ENCODE measurements around the gene VSIG10.
A peak's percentile ranks its signal among the peaks of the same experiment; 100 is the strongest.
"Not testable (repeated sequence)": the region's sequence is repeated elsewhere in the genome, so short reads cannot be mapped to it uniquely, and the experiment has no call there.

VSIG10 gene

DNA sequence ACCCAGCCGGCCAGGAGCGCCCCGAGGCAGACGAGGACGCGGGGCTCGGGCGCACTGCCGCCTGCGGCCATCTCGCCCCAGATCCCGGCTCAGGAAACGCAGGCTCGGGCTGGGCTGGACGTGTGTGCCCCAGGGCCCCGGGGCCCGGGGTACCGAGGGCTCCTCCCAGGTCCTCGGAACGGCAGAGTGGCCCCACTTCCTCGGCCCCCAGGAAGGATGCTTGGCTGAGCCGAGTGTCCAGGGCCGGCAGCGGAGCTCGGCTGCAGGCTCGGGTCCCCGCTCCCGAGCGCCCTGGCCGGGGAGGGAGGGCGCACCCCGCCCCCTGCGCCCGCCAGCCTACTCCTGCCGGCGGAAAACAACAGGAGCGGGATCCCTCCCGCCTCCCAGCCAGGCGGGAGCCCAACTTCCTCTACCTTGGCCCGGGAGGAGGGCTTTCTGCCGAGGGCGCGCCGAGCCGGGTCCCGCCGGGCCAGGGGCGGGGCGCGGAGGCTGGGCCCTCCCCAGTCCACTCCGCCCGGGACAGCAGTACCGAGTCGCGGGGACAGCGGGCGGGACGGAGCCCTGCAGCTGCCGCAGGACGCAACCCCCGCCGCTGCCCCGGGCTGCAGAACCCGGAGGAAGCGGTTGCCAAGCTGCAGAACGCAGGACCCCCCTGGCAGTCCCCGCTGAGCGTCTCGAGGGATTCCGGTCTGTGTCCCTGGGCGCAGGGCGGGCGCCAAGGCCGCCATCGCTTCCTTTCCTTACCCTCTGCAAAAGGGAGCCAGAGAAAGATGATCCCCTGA lies at the start of gene VSIG10:
Gene VSIG10, minus strand, starts transcription at position 411 of the 782 bp plus-strand sequence. Its CDS starts 340 bp downstream, at position 71.
- DNase-seq, result peak; percentile 71

- DNase-seq, result no peak
Measured at GRCh38 chr12:118151755-118152154, 47.9 kb upstream of the VSIG10 start.

DNA sequence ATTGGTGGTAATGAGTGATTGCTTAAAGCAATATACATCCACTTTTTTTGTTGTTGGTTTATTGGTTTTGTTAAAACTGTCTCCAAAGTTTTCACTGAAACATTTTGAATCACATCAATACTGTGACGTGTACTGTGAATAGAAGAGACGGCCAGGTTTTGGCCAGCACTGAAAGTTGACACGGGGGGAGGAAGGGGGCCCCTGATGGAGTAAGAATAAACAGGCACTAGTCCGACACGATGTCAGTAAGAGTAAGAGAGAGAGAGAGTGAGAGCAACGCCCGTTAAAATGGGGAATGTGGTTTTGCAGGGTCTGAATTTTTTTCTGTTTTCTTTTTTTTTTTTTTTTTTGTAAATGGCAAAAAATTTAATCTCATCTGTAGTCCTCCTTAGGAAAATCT lies 46.8 kb upstream of the VSIG10 start:
- DNase-seq, result no peak

GRCh38 chr12:118148287-118148686 lies 44.5 kb upstream of the VSIG10 start:
- no peak for DNase-seq

GRCh38 chr12:118145798-118146156 lies 42.0 kb upstream of the VSIG10 start:
- no peak for DNase-seq

DNA sequence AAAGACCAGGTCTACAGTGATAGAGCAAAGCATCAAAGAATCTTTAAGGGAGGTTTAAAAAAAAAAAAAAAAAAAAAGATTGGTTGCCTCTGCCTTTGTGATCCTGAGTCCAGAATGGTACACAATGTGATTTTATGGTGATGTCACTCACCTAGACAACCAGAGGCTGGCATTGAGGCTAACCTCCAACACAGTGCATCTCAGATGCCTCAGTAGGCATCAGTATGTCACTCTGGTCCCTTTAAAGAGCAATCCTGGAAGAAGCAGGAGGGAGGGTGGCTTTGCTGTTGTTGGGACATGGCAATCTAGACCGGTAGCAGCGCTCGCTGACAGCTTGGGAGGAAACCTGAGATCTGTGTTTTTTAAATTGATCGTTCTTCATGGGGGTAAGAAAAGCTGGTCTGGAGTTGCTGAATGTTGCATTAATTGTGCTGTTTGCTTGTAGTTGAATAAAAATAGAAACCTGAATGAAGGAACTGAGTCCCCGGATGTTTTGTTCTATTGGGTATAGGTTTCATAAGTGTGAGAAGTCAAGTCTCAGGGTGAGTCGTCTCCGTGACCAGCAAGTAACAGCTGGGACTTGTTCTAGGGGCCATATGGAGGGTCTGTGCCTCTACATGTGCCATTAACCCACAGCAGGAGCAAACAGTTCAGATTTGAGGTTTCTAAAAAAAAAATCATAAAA lies 41.4 kb upstream of the VSIG10 start:
- DNase-seq, result no peak

- no peak for DNase-seq
Measured at GRCh38 chr12:118144499-118144898, 40.7 kb upstream of the VSIG10 start.

DNA sequence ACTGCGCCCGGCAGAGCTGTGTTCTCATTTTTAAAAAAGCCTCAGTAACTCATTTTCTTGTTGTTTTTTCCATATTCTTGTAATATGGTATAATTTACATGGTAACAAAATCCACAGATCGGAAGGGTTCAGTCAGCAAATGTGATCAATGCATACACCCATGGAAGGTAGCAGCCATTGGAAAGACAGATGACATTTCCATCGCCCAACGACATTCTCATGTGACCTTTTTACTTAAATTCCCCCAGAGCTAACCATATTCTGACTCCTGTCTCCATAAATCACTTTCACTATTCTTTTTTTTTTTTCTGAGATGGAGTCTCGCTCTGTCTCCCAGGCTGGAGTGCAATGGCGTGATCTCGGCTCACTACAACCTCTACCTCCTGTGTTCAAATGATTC lies 37.0 kb upstream of the VSIG10 start:
- DNase-seq, result no peak

DNA sequence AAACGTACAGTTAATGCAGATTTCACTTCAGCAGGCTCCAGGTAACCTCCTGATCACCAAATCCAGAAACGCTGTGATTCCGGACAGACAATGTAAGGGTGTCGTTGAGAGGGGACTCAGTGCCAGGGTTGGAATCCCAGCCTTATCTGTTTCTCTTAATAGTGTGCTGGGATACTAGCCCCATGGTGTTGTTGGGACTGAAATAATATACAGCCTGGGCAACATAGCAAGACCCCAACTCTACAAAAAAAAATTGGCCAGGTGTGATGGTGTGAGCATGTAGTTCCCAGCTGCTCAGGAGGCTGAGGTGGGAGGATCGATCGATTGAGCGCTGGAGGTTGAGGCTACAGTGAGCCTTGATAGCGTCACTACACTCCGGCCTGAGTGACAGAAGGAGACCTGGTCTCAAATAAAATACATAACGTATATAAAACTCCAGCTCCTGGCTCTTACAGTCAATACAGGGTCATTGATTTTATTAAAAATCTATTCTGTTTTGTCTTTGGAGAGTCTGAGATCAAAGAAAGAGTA lies 33.4 kb upstream of the VSIG10 start:
- DNase-seq, result no peak

DNA sequence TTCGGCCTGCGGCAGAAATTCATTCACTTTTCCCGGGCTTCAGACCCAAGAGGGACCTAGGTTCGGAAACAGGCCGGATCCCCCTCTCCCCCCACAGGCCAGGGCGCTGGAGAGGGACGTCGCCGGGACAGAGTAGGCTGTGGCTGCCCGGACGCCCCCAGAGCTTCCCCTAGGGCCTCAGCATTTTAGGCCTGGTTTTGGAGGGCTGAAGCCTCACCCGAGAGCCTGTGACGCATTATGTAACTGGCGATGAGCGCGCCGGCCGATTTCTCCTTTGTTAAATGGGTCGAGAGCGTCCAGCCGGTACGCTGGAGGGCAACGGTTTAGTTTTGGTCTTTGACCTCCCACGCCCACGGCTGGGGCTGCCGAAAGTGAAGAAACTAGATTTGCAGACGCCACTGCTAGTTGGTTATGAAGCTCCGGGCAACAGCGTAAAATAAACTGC lies 32.8 kb upstream of the VSIG10 start:
- DNase-seq, result peak; percentile 3

DNA sequence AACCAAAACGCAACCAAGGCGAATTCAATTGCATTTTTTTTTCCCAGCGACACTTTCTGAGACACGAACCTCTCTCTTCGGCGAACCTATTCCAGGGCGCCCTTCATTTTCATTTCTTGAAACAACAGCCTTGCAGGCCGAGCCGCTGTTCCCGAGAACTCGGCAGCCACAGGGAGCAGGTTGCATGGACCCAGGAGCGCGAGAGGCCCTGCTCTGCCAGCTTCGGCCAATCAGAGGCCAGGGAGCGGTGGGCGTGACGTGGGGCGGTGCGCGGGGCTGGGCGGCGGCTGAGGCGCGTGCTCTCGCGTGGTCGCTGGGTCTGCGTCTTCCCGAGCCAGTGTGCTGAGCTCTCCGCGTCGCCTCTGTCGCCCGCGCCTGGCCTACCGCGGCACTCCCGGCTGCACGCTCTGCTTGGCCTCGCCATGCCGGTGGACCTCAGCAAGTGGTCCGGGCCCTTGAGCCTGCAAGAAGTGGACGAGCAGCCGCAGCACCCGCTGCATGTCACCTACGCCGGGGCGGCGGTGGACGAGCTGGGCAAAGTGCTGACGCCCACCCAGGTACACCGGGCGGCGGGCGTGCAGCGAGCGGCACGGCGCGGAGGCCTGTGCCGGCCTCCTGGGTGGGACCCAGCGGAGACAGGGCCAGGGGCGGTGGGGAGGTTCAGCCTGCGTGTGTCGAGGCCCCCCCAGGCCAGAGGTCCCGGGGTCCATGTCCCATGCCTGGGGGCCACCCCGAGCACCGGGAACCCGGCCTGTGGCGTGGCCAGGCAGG lies 32.2 kb upstream of the VSIG10 start, which contains the start of gene PEBP1:
Gene PEBP1, plus strand, starts transcription at position 337 of the 771 bp plus-strand sequence. Its CDS starts 86 bp downstream, at position 423.
- peak; percentile 89 for DNase-seq

GRCh38 chr12:118129436-118129835 lies 25.6 kb upstream of the VSIG10 start:
- DNase-seq, result not testable (repeated sequence)

DNA sequence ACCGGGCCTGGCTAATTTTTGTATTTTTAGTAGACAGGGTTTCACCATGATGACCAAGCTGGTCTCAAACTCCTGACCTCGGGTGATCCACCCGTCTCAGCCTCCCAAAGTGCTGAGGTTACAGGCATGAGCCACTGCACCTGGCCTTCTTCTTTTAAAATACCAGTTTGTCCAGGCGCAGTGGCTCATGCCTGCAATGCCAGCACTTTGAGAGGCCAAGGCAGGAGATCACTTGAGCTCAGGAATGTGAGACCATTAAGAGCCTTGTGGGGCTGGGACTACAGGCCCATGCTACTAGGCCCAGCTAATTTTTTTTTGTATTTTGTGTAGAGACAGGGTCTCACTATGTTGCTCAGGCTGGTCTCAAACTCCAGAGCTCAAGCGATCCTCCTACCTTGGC lies 24.1 kb upstream of the VSIG10 start:
- DNase-seq, result no peak

- DNase-seq, result no peak
Measured at GRCh38 chr12:118126119-118126757, 22.4 kb upstream of the VSIG10 start.

DNA sequence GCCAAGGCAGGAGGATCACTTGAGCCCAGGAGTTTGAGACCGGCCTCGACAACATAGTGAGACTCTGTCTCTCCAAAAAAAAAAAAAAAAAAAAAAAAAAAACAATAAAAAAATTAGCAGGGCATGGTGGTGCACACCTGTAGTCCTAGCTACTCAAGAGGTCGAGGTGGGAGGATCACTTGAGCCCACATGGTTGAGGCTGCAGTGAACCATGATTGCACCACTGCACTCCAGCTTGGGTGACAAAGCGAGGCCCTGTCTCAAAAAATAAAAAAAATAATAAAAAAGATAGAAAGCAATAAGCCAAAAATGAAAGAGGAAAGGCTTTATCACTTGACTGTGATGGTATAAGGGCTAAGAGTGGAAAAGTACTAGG lies 21.9 kb upstream of the VSIG10 start:
- DNase-seq, result no peak

- no peak for DNase-seq
Measured at GRCh38 chr12:118124333-118124874, 20.6 kb upstream of the VSIG10 start.

GRCh38 chr12:118122264-118122663 lies 18.5 kb upstream of the VSIG10 start:
- no peak for DNase-seq

DNA sequence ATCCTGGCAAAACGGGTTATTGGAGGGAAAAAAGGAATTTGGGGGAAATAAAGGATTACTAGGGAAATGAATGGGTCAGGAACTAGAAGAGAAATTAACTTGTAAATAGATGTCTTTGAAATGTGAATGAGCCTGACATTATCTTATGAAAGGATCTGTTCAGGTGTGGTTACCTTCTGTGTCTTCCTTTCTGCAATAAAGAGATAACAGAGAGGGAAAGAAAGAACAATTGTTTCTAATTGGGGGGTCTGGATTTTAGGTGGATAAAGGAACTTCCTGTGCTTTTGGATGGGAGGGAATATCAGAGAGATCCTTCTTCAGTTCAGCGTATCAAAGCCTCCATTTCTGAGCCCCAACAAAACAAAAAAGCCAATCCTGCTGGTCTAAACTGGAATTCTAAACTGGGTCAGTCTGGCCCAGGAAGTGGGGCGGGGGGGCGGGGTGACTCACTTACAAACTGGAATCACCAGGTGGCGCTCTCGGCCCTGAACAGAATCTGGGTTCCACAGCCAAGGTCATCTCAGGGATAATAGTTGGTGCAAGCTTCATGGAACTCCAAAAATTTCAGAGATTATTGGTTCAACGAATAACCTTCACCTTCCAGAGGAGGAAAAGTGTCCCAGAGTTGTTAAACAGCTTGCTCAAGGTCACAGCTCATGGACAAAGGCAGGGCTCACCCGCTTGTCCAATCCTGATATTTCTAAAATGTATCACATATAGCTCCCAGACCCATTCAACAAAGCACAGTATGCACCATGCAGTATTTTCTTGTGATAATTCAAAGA lies 17.0 kb upstream of the VSIG10 start:
- DNase-seq, result peak; percentile 44

GRCh38 chr12:118119449-118119879 lies 15.7 kb upstream of the VSIG10 start:
- no peak for DNase-seq

- no peak for DNase-seq
Measured at GRCh38 chr12:118109088-118109487, 5.3 kb upstream of the VSIG10 start.

DNA sequence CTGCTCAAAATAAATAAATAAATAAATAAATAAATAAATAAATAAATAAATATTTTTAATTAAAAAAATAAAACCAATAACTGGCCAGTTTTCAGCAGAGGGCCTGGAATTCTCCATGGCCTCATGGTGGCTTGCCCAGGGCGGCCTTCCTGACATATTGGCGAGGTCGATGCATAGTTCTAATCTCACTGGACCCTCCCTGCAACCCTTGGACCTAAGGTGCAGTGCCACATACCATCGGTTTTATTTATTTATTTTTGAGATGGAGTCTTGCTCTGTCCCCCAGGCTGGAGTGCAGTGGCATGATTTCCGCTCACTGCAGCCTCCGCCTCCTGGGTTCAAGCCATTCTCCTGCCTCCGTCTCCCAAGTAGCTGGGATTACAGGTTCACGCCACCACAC lies 3.9 kb upstream of the VSIG10 start:
- DNase-seq, result no peak

- DNase-seq, result no peak
Measured at GRCh38 chr12:118107011-118107410, 3.2 kb upstream of the VSIG10 start.
